Karpas-422 (cell line): ENCODE measurements around the gene POMP. TPM values are rescaled to one million over a fixed set of nuclear protein-coding genes. Genes with fewer than 3 reads are reported as not detected.

ENCODE experiments used
- DNase-seq: peaks from one replicate; pipeline ENCODE4 v3.0.0-alpha.2; 2015
- H2AFZ ChIP-seq: fragments of 200-600 bp; sonication (generic); 2 replicates; pipeline ENCODE4 v1.6.1; 2014; ENCODE audit warnings: antibody characterized with exemption, low read length, mixed read lengths
- H3K27ac ChIP-seq: fragments of 200-600 bp; sonication (generic); 2 replicates; pipeline ENCODE4 v1.5.1; 2014; ENCODE audit warnings: mild to moderate bottlenecking, low read length, moderate library complexity
- H3K27me3 ChIP-seq: fragments of 200-600 bp; sonication (generic); 2 replicates; pipeline ENCODE4 v1.6.1; 2014; ENCODE audit warnings: low read length, mixed read lengths
- H3K36me3 ChIP-seq: fragments of 200-600 bp; sonication (generic); 2 replicates; pipeline ENCODE4 v1.6.1; 2014; ENCODE audit warnings: low read length, mixed read lengths; ENCODE audit not compliant: insufficient read depth
- H3K4me1 ChIP-seq: fragments of 200-600 bp; sonication (generic); 2 replicates; pipeline ENCODE4 v1.6.1; 2014; ENCODE audit warnings: mild to moderate bottlenecking, low read length, mixed read lengths
- H3K4me2 ChIP-seq: fragments of 200-600 bp; sonication (generic); 2 replicates; pipeline ENCODE4 v1.6.1; 2014; ENCODE audit warnings: low read length, low read depth, mild to moderate bottlenecking; ENCODE audit not compliant: poor library complexity, severe bottlenecking
- H3K4me3 ChIP-seq: fragments of 200-600 bp; sonication (generic); 2 replicates; pipeline ENCODE4 v1.5.1; 2014; ENCODE audit warnings: mild to moderate bottlenecking, antibody characterized with exemption, low read length, mixed read lengths
- H3K79me2 ChIP-seq: fragments of 200-600 bp; sonication (generic); 2 replicates; pipeline ENCODE4 v1.6.1; 2014; ENCODE audit warnings: mild to moderate bottlenecking, low read length, mixed read lengths
- H3K9ac ChIP-seq: fragments of 200-600 bp; sonication (generic); 2 replicates; pipeline ENCODE4 v1.6.0; 2014; ENCODE audit warnings: low read length
- H3K9me2 ChIP-seq: fragments of 200-600 bp; sonication (generic), shearing (Covaris generic); replicated peaks from 2 replicates; pipeline ENCODE4 v1.6.0; 2014; ENCODE audit warnings: mild to moderate bottlenecking, low read length, moderate library complexity; ENCODE audit not compliant: insufficient read depth
- H3K9me3 ChIP-seq: fragments of 300-700, 200-600 bp; sonication (generic); 2 replicates; pipeline ENCODE4 v1.6.1; 2014; ENCODE audit warnings: low read length, mixed read lengths
- H4K20me1 ChIP-seq: fragments of 200-600 bp; sonication (generic); 2 replicates; pipeline ENCODE4 v1.6.1; 2014; ENCODE audit warnings: mild to moderate bottlenecking, antibody characterized with exemption, low read length, low read depth; ENCODE audit not compliant: insufficient read depth
- total RNA-seq: library from RNA; depleted of rRNA; stranded (reverse); fragments of >200 nt; shearing (Covaris generic); gene quantifications from 2 replicates; pipeline ENCODE4 v1.2.3, GENCODE V29; 2014; ENCODE audit warnings: low replicate concordance

The POMP gene
- total RNA-seq, 1 experiment from 2014 or later = 57.1 TPM

- Histone ChIP-seq H3K4me1 (peaks cover 14% of the 10 kb centered on the region), H4K20me1 (no peaks in the 10 kb centered on the region), H3K27ac (no peak overlapping the region), H3K9me3 (no peaks in the 10 kb centered on the region), H3K9ac (no peak overlapping the region), H3K4me2 (no peak overlapping the region), H3K79me2 (no peaks in the 10 kb centered on the region), H3K36me3 (no peaks in the 10 kb centered on the region), H2AFZ (no peak overlapping the region), H3K4me3 (no peak overlapping the region), H3K9me2 (no peaks in the 10 kb centered on the region), H3K27me3 (no peaks in the 10 kb centered on the region)
- no peak for DNase-seq
Observed at GRCh38 chr13:28714651-28715050, 55.7 kb downstream of the POMP start.

- Histone ChIP-seq H2AFZ (no peak overlapping the region), H3K27ac (no peak overlapping the region)
Observed at GRCh38 chr13:28716511-28716910, 57.6 kb downstream of the POMP start.

GRCh38 chr13:28717170-28717569 is 58.2 kb downstream of the POMP start:
- H3K4me3 ChIP-seq = no peak overlapping the region
- H2AFZ ChIP-seq = no peak overlapping the region
- H3K27me3 ChIP-seq = no peaks in the 10 kb centered on the region
- no peaks in the 10 kb centered on the region for H3K36me3 ChIP-seq
- no peak overlapping the region for H3K4me2 ChIP-seq
- H4K20me1 ChIP-seq = no peaks in the 10 kb centered on the region
- H3K79me2 ChIP-seq = no peaks in the 10 kb centered on the region
- no peaks in the 10 kb centered on the region for H3K9me2 ChIP-seq
- H3K9ac ChIP-seq = no peak overlapping the region
- DNase-seq = no peak
- H3K27ac ChIP-seq = no peak overlapping the region
- no peaks in the 10 kb centered on the region for H3K9me3 ChIP-seq
- peaks cover 14% of the 10 kb centered on the region for H3K4me1 ChIP-seq

More at GRCh38 chr13:28716511-28716910, 57.6 kb downstream of the POMP start:
- no peaks in the 10 kb centered on the region for H3K9me2 ChIP-seq
- no peaks in the 10 kb centered on the region for H3K36me3 ChIP-seq
- H3K9me3 ChIP-seq = no peaks in the 10 kb centered on the region
- H3K79me2 ChIP-seq = no peaks in the 10 kb centered on the region
- no peaks in the 10 kb centered on the region for H3K27me3 ChIP-seq
- peaks cover 14% of the 10 kb centered on the region for H3K4me1 ChIP-seq
- H3K4me3 ChIP-seq = no peak overlapping the region
- no peak for DNase-seq
- no peak overlapping the region for H3K4me2 ChIP-seq
- no peak overlapping the region for H3K9ac ChIP-seq
- H4K20me1 ChIP-seq = no peaks in the 10 kb centered on the region

- H3K27me3 ChIP-seq = no peaks in the 10 kb centered on the region
- peaks cover 14% of the 10 kb centered on the region for H3K4me1 ChIP-seq
- peak overlapping the region; percentile 91 for H2AFZ ChIP-seq
- H3K79me2 ChIP-seq = no peaks in the 10 kb centered on the region
- peak overlapping the region; percentile 57 for H3K9ac ChIP-seq
- H3K9me3 ChIP-seq = no peaks in the 10 kb centered on the region
- no peaks in the 10 kb centered on the region for H3K36me3 ChIP-seq
- peak overlapping the region; percentile 72 for H3K4me2 ChIP-seq
- H3K4me3 ChIP-seq = peak overlapping the region; percentile 67
- no peaks in the 10 kb centered on the region for H3K9me2 ChIP-seq
- no peak overlapping the region for H3K27ac ChIP-seq
- no peaks in the 10 kb centered on the region for H4K20me1 ChIP-seq
- DNase-seq = no peak
Observed at GRCh38 chr13:28718196-28718542, 59.2 kb downstream of the POMP start.

- no peaks in the 10 kb centered on the region for H4K20me1 ChIP-seq
- H3K4me1 ChIP-seq = peaks cover 14% of the 10 kb centered on the region
- H3K4me3 ChIP-seq = peak within 1 kb of the TSS; percentile 67
- H3K36me3 ChIP-seq = no peaks in the 10 kb centered on the region
- no peaks in the 10 kb centered on the region for H3K9me2 ChIP-seq
- H2AFZ ChIP-seq = peak within 1 kb of the TSS; percentile 91
- peak; percentile 86 for DNase-seq
- no peaks in the 10 kb centered on the region for H3K9me3 ChIP-seq
- no peaks in the 10 kb centered on the region for H3K79me2 ChIP-seq
- H3K27me3 ChIP-seq = no peaks in the 10 kb centered on the region
- peak within 1 kb of the TSS; percentile 57 for H3K9ac ChIP-seq
- H3K27ac ChIP-seq = no peak within 1 kb of the TSS
- peak within 1 kb of the TSS; percentile 72 for H3K4me2 ChIP-seq
Observed at GRCh38 chr13:28718543-28719226, 59.8 kb downstream of the POMP start, which contains the start of gene SLC46A3. Gene SLC46A3, minus strand, starts transcription at chr13:28718970. Its CDS starts 972 bp downstream, at chr13:28717998.

- Histone ChIP-seq H3K4me3 (peak overlapping the region; percentile 67), H4K20me1 (no peaks in the 10 kb centered on the region), H3K9ac (peak overlapping the region; percentile 57; the same call in 1 of the 2 replicates), H3K9me2 (no peaks in the 10 kb centered on the region), H3K27me3 (no peaks in the 10 kb centered on the region), H3K36me3 (no peaks in the 10 kb centered on the region), H3K4me1 (peaks cover 14% of the 10 kb centered on the region), H3K79me2 (no peaks in the 10 kb centered on the region), H3K4me2 (peak overlapping the region; percentile 72), H3K27ac (no peak overlapping the region), H3K9me3 (no peaks in the 10 kb centered on the region), H2AFZ (no peak overlapping the region)
- DNase-seq = no peak
Observed at GRCh38 chr13:28719227-28720055, 60.5 kb downstream of the POMP start.

GRCh38 chr13:28723806-28724205 is 64.9 kb downstream of the POMP start:
- Histone ChIP-seq H3K27me3 (no peaks in the 10 kb centered on the region), H2AFZ (no peak overlapping the region), H3K4me1 (peaks cover 5% of the 10 kb centered on the region), H3K4me2 (no peak overlapping the region), H3K36me3 (no peaks in the 10 kb centered on the region), H4K20me1 (no peaks in the 10 kb centered on the region), H3K79me2 (no peaks in the 10 kb centered on the region), H3K27ac (no peak overlapping the region), H3K4me3 (no peak overlapping the region), H3K9ac (no peak overlapping the region), H3K9me2 (no peaks in the 10 kb centered on the region), H3K9me3 (no peaks in the 10 kb centered on the region)
- no peak for DNase-seq

- Histone ChIP-seq H4K20me1 (no peaks in the 10 kb centered on the region), H3K27me3 (no peaks in the 10 kb centered on the region), H3K79me2 (no peaks in the 10 kb centered on the region), H3K9me2 (no peaks in the 10 kb centered on the region), H3K36me3 (no peaks in the 10 kb centered on the region), H3K9ac (no peak overlapping the region), H3K4me3 (no peak overlapping the region), H3K9me3 (no peaks in the 10 kb centered on the region), H3K4me2 (no peak overlapping the region), H2AFZ (no peak overlapping the region), H3K27ac (no peak overlapping the region), H3K4me1 (no peaks in the 10 kb centered on the region)
- no peak for DNase-seq
Observed at GRCh38 chr13:28725046-28725610, 66.2 kb downstream of the POMP start.
